GM06990 (cell line): Measurements from ENCODE around the gene FHOD3.
A peak's percentile ranks its signal among the peaks of the same experiment; 100 is the strongest.
"Not testable (repeated sequence)": the region's sequence is repeated elsewhere in the genome, so short reads cannot be mapped to it uniquely, and the experiment has no call there.

ENCODE experiments used
- DNase-seq: peaks from one replicate; pipeline ENCODE4 v3.0.0-alpha.2; 2011; ENCODE audit not compliant: insufficient read length; ENCODE audit errors: extremely low read depth
- H3K27me3 ChIP-seq: replicated peaks from 2 replicates; pipeline ENCODE4 v1.6.0; 2011; ENCODE audit warnings: low read length; ENCODE audit not compliant: control insufficient read depth, insufficient read depth
- H3K36me3 ChIP-seq: 2 replicates; pipeline ENCODE4 v1.5.1; 2011; ENCODE audit warnings: low read length; ENCODE audit not compliant: control insufficient read depth, insufficient read depth
- H3K4me3 ChIP-seq: replicated peaks from 2 replicates; pipeline ENCODE4 v1.5.1; 2011; ENCODE audit warnings: low read depth, mild to moderate bottlenecking, control low read depth, low read length
- TF ChIP-seq, protein P1 (sequence below): IDR thresholded peaks from 2 replicates; pipeline ENCODE4 v1.5.1; 2011; ENCODE audit warnings: low read length, control low read depth, mild to moderate bottlenecking, inconsistent platforms; ENCODE audit not compliant: insufficient read depth, poor library complexity, severe bottlenecking

Gene FHOD3

DNA sequence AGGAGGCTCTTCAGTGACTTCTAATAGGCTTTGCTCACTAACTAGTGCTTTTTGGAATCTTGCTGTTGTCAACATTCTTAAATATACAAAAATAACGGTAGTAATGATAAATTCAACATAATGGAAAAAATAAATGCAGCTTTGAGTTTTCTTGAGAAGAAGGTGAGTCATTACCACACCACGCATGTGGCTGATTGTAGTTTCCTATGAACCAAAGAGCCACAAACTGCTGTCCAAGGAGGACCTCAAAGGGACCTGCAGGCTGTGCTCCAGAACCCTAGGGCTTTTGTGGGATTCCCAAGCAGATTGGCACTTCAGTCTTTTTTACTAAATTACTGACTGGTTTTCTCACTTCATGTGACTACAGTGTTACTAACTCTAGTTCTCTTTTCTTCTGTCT, 464.6 kb downstream of the FHOD3 start:
- peaks cover 2% of the 10 kb centered on the region for H3K36me3 ChIP-seq
- no peak for DNase-seq
- TF ChIP-seq, protein P1, sequence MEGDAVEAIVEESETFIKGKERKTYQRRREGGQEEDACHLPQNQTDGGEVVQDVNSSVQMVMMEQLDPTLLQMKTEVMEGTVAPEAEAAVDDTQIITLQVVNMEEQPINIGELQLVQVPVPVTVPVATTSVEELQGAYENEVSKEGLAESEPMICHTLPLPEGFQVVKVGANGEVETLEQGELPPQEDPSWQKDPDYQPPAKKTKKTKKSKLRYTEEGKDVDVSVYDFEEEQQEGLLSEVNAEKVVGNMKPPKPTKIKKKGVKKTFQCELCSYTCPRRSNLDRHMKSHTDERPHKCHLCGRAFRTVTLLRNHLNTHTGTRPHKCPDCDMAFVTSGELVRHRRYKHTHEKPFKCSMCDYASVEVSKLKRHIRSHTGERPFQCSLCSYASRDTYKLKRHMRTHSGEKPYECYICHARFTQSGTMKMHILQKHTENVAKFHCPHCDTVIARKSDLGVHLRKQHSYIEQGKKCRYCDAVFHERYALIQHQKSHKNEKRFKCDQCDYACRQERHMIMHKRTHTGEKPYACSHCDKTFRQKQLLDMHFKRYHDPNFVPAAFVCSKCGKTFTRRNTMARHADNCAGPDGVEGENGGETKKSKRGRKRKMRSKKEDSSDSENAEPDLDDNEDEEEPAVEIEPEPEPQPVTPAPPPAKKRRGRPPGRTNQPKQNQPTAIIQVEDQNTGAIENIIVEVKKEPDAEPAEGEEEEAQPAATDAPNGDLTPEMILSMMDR = no peak
- H3K27me3 ChIP-seq = no peaks in the 10 kb centered on the region
- no peak overlapping the region for H3K4me3 ChIP-seq

DNA sequence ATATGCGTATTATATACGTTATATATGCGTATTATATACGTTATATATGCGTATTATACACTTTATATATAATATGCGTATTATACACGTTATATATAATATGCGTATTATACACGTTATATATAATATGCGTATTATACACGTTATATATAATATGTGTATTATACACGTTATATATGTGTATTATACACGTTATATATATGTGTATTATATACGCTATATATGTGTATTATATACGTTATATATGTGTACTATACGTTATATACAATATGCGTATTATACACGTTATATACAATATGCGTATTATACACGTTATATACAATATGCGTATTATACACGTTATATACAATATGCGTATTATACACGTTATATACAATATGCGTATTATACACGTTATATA, 465.5 kb downstream of the FHOD3 start:
- H3K36me3 ChIP-seq, DNase-seq, H3K27me3 ChIP-seq, H3K4me3 ChIP-seq: not testable (repeated sequence)

DNA sequence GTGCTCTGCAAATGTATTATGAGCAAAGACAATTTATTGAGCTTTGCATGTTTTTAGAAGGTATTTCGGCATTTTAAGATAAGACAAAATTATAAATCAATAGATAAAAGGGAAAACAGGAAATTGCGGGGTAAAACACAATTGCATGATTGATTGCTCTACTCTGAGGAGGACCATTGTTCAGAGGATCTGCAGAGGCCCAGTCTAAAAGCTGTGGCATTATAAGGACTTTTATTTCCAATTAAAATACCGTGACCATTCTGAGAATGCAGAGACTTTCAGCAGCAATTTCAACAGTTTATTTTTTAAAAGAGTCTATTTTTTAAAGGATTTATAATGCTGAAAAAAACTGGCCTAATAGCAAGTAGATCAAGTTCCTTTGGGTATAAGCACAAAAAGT, 469.3 kb downstream of the FHOD3 start:
- no peak for DNase-seq
- H3K36me3 ChIP-seq = peaks cover 2% of the 10 kb centered on the region; the same call in 1 of the 2 replicates
- H3K4me3 ChIP-seq = no peak overlapping the region
- H3K27me3 ChIP-seq = no peaks in the 10 kb centered on the region
- TF ChIP-seq, protein P1 = no peak

GRCh38 chr18:36769172-36769571, 471.7 kb downstream of the FHOD3 start:
- TF ChIP-seq, protein P1 = no peak
- Histone ChIP-seq H3K4me3 (no peak overlapping the region), H3K27me3 (no peaks in the 10 kb centered on the region), H3K36me3 (peaks cover 2% of the 10 kb centered on the region; the same call in 1 of the 2 replicates)
- no peak for DNase-seq

DNA sequence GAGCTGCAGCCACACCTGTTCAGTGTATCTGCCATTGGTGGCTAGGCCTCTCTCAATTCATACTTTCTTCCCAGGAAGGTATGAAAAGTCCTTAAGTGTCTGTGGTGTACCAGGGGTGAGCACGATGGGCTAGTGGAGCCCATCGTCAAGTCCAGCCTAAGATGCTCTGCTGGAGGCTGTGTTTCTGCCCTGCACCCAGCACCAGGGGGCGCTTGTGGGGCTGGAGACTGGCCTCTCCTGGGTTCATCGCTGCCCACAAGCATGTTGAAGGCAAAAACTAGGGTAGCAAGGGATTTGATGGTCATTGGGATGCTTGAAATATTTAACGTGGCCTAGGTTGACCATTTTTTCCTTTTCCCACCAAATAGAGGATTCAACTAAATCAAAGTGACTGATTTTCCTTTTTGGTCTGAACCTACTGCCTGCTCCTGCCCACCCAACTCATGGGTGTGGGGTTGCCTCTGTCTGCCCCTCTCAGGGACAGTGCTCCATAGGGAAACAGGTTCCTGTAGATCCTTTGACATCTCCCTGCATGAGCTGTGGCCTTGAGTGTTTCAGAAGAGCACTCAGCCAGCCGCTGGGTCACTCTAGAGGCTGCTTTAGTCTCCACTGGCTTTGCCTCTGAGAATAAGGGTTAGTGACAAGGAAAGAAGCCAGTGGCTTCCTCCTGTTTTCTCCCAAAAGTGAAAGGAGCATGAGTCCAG, 472.2 kb downstream of the FHOD3 start:
- Histone ChIP-seq H3K36me3 (peaks cover 2% of the 10 kb centered on the region; the same call in 1 of the 2 replicates), H3K27me3 (no peaks in the 10 kb centered on the region), H3K4me3 (no peak overlapping the region)
- no peak for DNase-seq
- TF ChIP-seq, protein P1 = peak; percentile 57

GRCh38 chr18:36770315-36770946, 472.9 kb downstream of the FHOD3 start:
- DNase-seq = no peak
- H3K36me3 ChIP-seq = peaks cover 2% of the 10 kb centered on the region; the same call in 1 of the 2 replicates
- TF ChIP-seq, protein P1 = no peak
- H3K27me3 ChIP-seq = no peaks in the 10 kb centered on the region
- H3K4me3 ChIP-seq = no peak overlapping the region
